Stimulated activated CD8-positive, alpha-beta memory T cell treated with anti-CD3 and anti-CD28 coated beads, Interleukin-2, amount 100 ng/mL, for 1 hour (primary cell): Measurements from ENCODE around the gene CALD1.

ENCODE experiments used
- DNase-seq, 2 donors: peaks; one replicate each; pipeline ENCODE4 v3.0.0-alpha.2; 2020; ENCODE audit warnings: low read depth in 2 of 2

Gene CALD1

GRCh38 chr7:134896073-134896472, 116.6 kb downstream of the CALD1 start:
- no peak for DNase-seq

GRCh38 chr7:134897936-134898335, 118.5 kb downstream of the CALD1 start:
- no peak for DNase-seq

GRCh38 chr7:134899729-134900128, 120.3 kb downstream of the CALD1 start:
- DNase-seq = no peak

GRCh38 chr7:134900166-134900982, 120.9 kb downstream of the CALD1 start:
- DNase-seq = no peak

DNA sequence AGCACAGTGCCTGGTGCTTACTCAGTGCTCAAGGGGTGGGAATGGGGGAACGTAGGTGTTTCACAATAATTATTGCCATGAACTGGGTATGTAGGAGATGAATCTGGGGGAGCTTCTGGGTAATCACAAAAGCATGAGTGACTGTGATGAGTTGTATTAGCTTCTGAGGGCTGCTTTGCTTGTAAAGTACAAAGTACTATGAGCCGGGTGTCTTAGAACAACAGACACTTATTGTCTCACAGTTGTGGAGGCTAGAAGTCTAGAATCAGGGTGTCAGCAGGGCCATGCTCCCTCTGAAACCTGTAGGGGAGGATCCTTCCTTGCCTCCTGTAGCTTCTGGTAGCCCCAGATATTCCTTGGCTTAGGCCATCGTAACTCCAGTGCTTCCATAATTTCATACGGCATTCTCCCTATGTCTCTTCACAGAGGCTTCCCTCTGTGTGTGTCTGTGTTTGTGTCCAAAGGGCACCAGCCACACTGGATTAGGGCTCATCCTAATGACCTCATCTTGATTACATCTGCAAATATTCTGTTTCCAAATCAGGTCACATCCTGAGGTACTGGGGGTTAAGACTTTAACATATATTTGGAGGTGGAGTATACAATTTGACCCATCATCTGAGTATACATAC, 122.1 kb downstream of the CALD1 start:
- DNase-seq = no peak

- DNase-seq = no peak
Observed at GRCh38 chr7:134902058-134902457, 122.6 kb downstream of the CALD1 start.

DNA sequence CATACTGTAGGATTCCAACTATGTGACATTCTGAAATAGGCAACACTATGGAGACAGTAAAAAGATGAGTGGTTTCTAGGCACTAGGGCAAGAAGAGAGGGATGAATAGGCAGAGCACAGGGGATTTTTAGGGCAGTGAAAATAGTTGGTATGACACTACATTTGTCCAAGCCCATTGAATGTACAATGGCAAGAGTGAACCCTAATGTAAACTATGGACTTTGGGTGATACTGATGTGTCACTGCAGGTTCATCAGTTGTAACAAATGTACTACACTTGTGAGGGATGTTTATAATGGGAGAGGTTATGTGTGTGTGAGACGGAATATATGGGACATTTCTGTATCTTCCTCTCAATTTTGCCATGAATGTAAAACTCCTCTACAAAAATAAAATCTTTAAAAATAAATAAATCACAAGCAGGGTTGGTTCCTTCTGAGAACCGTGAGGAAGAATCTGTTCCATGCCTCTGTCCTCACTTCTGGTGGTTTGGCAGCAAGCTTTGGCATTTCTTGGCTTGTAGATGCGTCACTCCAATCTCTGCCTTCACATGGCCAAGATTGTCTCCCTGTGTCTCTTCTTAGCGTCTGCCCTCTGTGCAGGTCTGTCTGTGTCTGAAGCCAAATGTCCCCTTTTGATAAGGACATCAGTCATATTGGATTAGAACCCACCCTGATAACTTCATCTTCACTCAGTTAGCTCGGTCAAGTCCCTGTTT, 123.8 kb downstream of the CALD1 start:
- no peak for DNase-seq

GRCh38 chr7:134905375-134905774, 125.9 kb downstream of the CALD1 start:
- no peak for DNase-seq

GRCh38 chr7:134907000-134907399, 127.6 kb downstream of the CALD1 start:
- no peak for DNase-seq

DNA sequence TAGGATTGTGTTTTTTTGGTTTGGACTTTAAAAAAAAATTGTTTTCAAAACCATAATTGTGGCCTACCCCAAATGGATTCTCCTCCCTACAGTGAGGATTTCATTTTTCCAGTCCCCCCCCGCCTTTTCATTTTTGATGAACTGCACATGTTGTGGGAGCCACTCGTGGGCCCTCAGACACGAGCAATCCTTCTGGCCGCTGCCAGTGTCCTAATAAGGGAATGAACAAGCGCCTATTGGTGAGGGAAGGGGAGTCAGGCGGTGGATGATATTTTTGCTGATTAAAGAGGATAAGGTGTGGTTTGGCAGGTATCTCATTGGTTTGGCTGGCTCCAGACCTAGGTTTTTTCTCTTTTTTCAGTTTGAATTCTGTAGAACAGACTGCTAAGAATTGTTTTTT, 128.2 kb downstream of the CALD1 start:
- DNase-seq = no peak

GRCh38 chr7:134908289-134908688, 128.9 kb downstream of the CALD1 start:
- DNase-seq = no peak

DNA sequence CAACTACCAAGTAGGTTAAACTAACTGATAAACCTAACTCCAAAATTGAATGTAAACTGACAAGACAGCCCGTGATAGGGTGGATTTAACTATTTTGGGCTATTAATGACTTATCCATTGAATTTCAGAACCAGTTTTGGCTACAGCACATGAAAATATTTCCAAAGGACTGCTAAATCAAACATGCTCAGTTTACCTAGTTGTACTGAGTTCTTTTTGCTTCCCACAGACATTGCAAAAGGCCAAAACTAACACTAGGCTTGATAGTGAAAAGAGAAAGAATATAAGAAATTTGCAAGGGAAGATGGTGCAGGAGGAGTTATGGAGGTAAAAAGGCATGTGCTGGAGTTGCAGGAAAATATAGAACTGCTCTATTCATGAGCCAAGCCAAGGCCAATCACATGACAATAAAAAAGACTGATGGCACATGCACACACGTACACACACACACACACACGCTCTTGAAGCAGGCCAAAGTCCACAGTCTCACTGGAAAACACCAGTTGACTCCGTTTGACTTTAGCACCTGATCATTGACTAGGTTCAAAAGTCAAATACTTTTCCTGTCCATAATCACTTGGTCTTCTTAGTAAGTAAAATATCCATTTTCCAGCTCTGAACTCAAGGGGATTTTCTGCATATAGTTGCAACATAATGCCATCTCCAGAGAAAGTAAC, 130.9 kb downstream of the CALD1 start:
- no peak for DNase-seq

DNA sequence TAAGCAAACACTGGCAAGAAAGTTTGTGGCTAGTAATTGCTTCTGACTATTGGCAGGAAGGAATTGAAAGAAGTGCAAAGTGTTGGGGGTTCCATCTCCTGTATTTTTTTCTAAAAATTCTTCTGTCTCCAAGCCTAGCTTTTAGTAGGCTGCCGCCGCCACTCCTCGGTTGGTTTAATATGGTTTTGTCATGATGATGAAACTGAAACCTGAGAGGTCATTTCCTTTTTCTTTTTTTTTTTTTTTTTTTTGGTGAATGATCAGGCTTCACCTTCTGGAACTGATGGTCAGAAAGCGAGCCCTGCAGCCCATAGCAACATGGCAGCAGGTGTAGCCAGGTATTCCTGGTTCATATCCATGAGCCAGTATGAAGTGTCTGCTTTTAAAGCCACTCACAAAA, 131.5 kb downstream of the CALD1 start:
- DNase-seq = no peak

DNA sequence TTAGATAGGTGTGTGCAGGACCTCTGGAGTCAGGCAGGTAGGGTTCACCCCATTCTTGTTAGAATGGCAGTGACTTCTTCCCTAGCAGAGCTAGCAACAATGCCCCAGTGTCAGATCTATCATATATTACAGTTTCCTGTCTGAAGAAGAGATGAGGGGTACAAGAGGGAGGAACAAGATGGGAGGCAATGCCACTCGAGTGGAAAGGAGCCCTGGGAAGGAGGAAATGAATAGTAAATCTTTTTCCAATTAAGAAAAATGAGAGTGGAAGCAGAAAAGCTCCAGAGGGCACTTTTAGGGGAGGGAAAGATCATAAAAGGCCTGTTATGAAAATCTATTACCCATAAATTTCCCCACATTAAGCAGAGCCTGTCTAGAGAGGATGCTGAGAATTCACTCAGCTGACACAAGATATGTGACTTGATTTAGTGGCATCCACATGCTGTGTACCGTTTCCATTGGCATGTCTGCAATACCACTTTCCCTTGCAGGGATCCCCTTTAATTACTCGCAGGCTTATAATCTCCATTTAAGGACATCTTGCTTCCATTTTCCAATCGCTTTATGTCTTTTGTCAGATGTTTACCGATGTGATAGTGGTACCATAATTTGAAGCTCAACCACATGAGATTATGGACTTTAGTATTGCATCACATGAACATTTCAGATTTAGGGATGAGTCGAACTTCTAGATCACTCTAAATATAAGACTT, 136.9 kb downstream of the CALD1 start:
- no peak for DNase-seq

GRCh38 chr7:134919240-134919641, 139.8 kb downstream of the CALD1 start:
- no peak for DNase-seq

DNA sequence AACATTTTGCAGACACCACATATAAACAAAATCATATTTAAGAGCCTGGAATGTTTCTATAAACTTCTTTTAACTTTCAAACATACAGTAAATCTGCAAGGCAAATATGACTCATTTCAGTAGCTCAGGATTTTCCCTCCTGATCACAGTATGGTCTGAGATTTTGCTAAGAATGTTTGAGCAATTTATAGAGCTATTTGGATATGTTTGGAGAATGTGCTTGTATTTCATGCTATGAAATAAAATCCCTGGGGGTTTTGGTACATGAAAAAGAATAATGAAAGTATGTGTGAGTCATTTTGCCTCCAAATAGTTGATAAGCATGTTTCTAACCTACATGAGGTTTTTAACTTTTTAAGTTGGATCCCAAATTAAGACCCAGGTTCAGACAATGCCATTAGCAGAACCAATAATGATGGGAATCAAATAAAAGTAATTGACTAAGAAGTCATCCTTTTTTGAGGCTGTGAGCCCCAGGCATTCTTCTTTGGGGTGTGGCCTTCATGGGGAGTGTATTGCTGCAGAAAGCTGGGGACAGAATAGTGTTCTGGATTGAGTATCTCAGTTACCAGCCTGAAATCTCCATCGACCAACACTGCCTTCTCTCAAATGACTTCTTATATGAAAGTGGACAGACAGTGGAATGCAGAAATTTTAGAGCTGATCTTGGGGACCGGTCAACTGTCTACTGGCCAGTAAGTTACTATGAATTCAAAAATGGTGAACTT, 140.8 kb downstream of the CALD1 start:
- DNase-seq = no peak

- no peak for DNase-seq
Observed at GRCh38 chr7:134922720-134923704, 143.6 kb downstream of the CALD1 start.

GRCh38 chr7:134925766-134926165, 146.3 kb downstream of the CALD1 start:
- DNase-seq = no peak

- no peak for DNase-seq
Observed at GRCh38 chr7:134926396-134926795, 147.0 kb downstream of the CALD1 start.

DNA sequence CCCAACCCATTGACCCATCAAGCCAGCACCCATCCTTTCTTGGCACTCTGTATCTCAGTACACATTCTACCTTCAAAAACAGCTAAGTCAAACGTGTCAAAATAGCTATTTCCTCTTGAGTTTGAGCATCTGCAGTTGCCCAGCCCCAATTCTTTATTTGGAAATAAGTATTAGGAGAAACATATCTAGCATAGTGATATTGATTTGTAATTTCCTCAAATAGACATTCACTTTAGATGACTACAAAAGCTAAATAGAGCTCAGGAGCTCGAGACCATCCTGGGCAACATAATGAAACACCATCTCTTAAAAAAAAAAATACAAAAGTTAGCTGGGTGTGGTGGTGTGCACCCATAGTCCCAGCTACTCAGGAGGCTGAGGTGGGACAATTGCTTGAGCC, 147.6 kb downstream of the CALD1 start:
- no peak for DNase-seq
